Adipocyte (in vitro differentiated cells): ENCODE data around the gene MACROD2.
A peak's percentile ranks its signal among the peaks of the same experiment; 100 is the strongest.

Source experiments
- DNase-seq: peaks from one replicate; pipeline ENCODE4 v3.0.0-alpha.2; 2015; ENCODE audit warnings: low read depth
- H3K27me3 ChIP-seq: replicated peaks from 2 replicates; pipeline ENCODE4 v1.7.0; 2013; ENCODE audit warnings: mild to moderate bottlenecking, low read length, moderate library complexity; ENCODE audit not compliant: control insufficient read depth, insufficient read depth
- H3K36me3 ChIP-seq: 2 replicates; pipeline ENCODE4 v1.7.0; 2013; ENCODE audit warnings: low read length, mild to moderate bottlenecking, moderate library complexity; ENCODE audit not compliant: control insufficient read depth, insufficient read depth, severe bottlenecking
- H3K4me1 ChIP-seq: 2 replicates; pipeline ENCODE4 v1.7.0; 2013; ENCODE audit warnings: mild to moderate bottlenecking, low read length, moderate library complexity; ENCODE audit not compliant: control insufficient read depth, insufficient read depth
- H3K4me3 ChIP-seq: 2 replicates; pipeline ENCODE4 v1.7.0; 2013; ENCODE audit warnings: mild to moderate bottlenecking, low read length, moderate library complexity
- H3K9ac ChIP-seq: 2 replicates; pipeline ENCODE4 v1.7.0; 2013; ENCODE audit warnings: mild to moderate bottlenecking, low read length, moderate library complexity
- H3K9me3 ChIP-seq: 2 replicates; pipeline ENCODE4 v1.7.0; 2013; ENCODE audit warnings: mild to moderate bottlenecking, low read length, moderate library complexity; ENCODE audit not compliant: control insufficient read depth

Gene MACROD2

GRCh38 chr20:14307956-14308355 is 312.6 kb downstream of the MACROD2 start:
- H3K4me1 ChIP-seq: no peaks in the 10 kb centered on the region
- H3K27me3 ChIP-seq: no peaks in the 10 kb centered on the region
- H3K9ac ChIP-seq: no peak overlapping the region
- H3K36me3 ChIP-seq: no peaks in the 10 kb centered on the region
- H3K4me3 ChIP-seq: no peak overlapping the region
- no peak for DNase-seq
- no peaks in the 10 kb centered on the region for H3K9me3 ChIP-seq

- no peak for DNase-seq
- Histone ChIP-seq H3K27me3 (no peaks in the 10 kb centered on the region), H3K36me3 (no peaks in the 10 kb centered on the region), H3K4me1 (no peaks in the 10 kb centered on the region), H3K4me3 (no peak overlapping the region), H3K9ac (no peak overlapping the region), H3K9me3 (no peaks in the 10 kb centered on the region)
Measured at GRCh38 chr20:14310977-14311627, 315.8 kb downstream of the MACROD2 start.

GRCh38 chr20:14312001-14312400 is 316.7 kb downstream of the MACROD2 start:
- H3K36me3 ChIP-seq: no peaks in the 10 kb centered on the region
- no peak overlapping the region for H3K9ac ChIP-seq
- H3K27me3 ChIP-seq: no peaks in the 10 kb centered on the region
- H3K4me1 ChIP-seq: no peaks in the 10 kb centered on the region
- no peak overlapping the region for H3K4me3 ChIP-seq
- DNase-seq: no peak
- H3K9me3 ChIP-seq: no peaks in the 10 kb centered on the region

- Histone ChIP-seq H3K9me3 (no peaks in the 10 kb centered on the region), H3K9ac (no peak overlapping the region), H3K27me3 (no peaks in the 10 kb centered on the region), H3K4me3 (no peak overlapping the region), H3K4me1 (no peaks in the 10 kb centered on the region), H3K36me3 (no peaks in the 10 kb centered on the region)
- DNase-seq: peak; percentile 52
Measured at GRCh38 chr20:14313341-14314020, 318.2 kb downstream of the MACROD2 start.

- no peaks in the 10 kb centered on the region for H3K36me3 ChIP-seq
- H3K9ac ChIP-seq: no peak overlapping the region
- no peak for DNase-seq
- H3K4me3 ChIP-seq: no peak overlapping the region
- no peaks in the 10 kb centered on the region for H3K4me1 ChIP-seq
- no peaks in the 10 kb centered on the region for H3K9me3 ChIP-seq
- H3K27me3 ChIP-seq: no peaks in the 10 kb centered on the region
Measured at GRCh38 chr20:14319704-14320103, 324.4 kb downstream of the MACROD2 start.

- no peaks in the 10 kb centered on the region for H3K36me3 ChIP-seq
- peaks cover 31% of the 10 kb centered on the region for H3K4me1 ChIP-seq
- H3K27me3 ChIP-seq: no peaks in the 10 kb centered on the region
- H3K9ac ChIP-seq: no peak overlapping the region
- H3K9me3 ChIP-seq: no peaks in the 10 kb centered on the region
- H3K4me3 ChIP-seq: no peak overlapping the region
- no peak for DNase-seq
Measured at GRCh38 chr20:14331646-14332045, 336.3 kb downstream of the MACROD2 start.

GRCh38 chr20:14332866-14333265 is 337.6 kb downstream of the MACROD2 start:
- H3K27me3 ChIP-seq: no peaks in the 10 kb centered on the region
- no peaks in the 10 kb centered on the region for H3K36me3 ChIP-seq
- peak; percentile 23 for DNase-seq
- H3K9me3 ChIP-seq: no peaks in the 10 kb centered on the region
- H3K4me3 ChIP-seq: no peak overlapping the region
- H3K4me1 ChIP-seq: peaks cover 31% of the 10 kb centered on the region
- H3K9ac ChIP-seq: no peak overlapping the region

- H3K4me3 ChIP-seq: no peak overlapping the region
- H3K9me3 ChIP-seq: no peaks in the 10 kb centered on the region
- H3K4me1 ChIP-seq: peaks cover 28% of the 10 kb centered on the region
- no peaks in the 10 kb centered on the region for H3K27me3 ChIP-seq
- DNase-seq: no peak
- H3K9ac ChIP-seq: no peak overlapping the region
- no peaks in the 10 kb centered on the region for H3K36me3 ChIP-seq
Measured at GRCh38 chr20:14333721-14334120, 338.4 kb downstream of the MACROD2 start.

- Histone ChIP-seq H3K9ac (peak overlapping the region; percentile 5), H3K27me3 (no peaks in the 10 kb centered on the region), H3K4me3 (peak overlapping the region; percentile 49), H3K9me3 (no peaks in the 10 kb centered on the region), H3K36me3 (no peaks in the 10 kb centered on the region), H3K4me1 (peaks cover 21% of the 10 kb centered on the region)
- DNase-seq: peak; percentile 89
Measured at GRCh38 chr20:14334306-14334930, 339.1 kb downstream of the MACROD2 start.

GRCh38 chr20:14335052-14335451 is 339.7 kb downstream of the MACROD2 start:
- peak; percentile 39 for DNase-seq
- H3K27me3 ChIP-seq: no peaks in the 10 kb centered on the region
- no peaks in the 10 kb centered on the region for H3K9me3 ChIP-seq
- H3K36me3 ChIP-seq: no peaks in the 10 kb centered on the region
- H3K4me3 ChIP-seq: peak overlapping the region; percentile 49
- H3K4me1 ChIP-seq: peaks cover 17% of the 10 kb centered on the region
- peak overlapping the region; percentile 5 for H3K9ac ChIP-seq

- Histone ChIP-seq H3K4me1 (peaks cover 20% of the 10 kb centered on the region), H3K36me3 (no peaks in the 10 kb centered on the region), H3K9me3 (no peaks in the 10 kb centered on the region), H3K4me3 (peak overlapping the region; percentile 90), H3K9ac (peak overlapping the region; percentile 84), H3K27me3 (no peaks in the 10 kb centered on the region)
- DNase-seq: peak; percentile 45
Measured at GRCh38 chr20:14336686-14337085, 341.4 kb downstream of the MACROD2 start.
